WTC11 (cell line): ENCODE measurements around the gene C20orf204.

Source experiments
- CREM ChIP-seq: sonication (generic); formaldehyde crosslinking; IDR thresholded peaks from 2 replicates; pipeline ENCODE4 v1.8.1; 2022; ENCODE audit warnings: mild to moderate bottlenecking, missing genetic modification reagents, moderate library complexity
- CTCF ChIP-seq: fragments of 200-600 bp; IDR thresholded peaks from 2 replicates; pipeline ENCODE4 v1.8.0; 2022; ENCODE audit warnings: antibody characterized with exemption
- FOXJ3 ChIP-seq: sonication (generic); formaldehyde crosslinking; IDR thresholded peaks from 2 replicates; pipeline ENCODE4 v1.9.0; 2021; ENCODE audit warnings: missing genetic modification reagents, mild to moderate bottlenecking, borderline replicate concordance
- NR1H2 ChIP-seq: sonication (generic); formaldehyde crosslinking; IDR thresholded peaks from 2 replicates; pipeline ENCODE4 v1.9.0; 2021; ENCODE audit warnings: mild to moderate bottlenecking, moderate library complexity, missing genetic modification reagents
- ZNF121 ChIP-seq: sonication (generic); formaldehyde crosslinking; IDR thresholded peaks from 2 replicates; pipeline ENCODE4 v1.8.0; 2023; ENCODE audit warnings: missing genetic modification reagents
- ZNF512 ChIP-seq: sonication (generic); formaldehyde crosslinking; IDR thresholded peaks from 2 replicates; pipeline ENCODE4 v1.8.1; 2022; ENCODE audit warnings: missing genetic modification reagents, borderline replicate concordance
- TF ChIP-seq, protein P1 (sequence below): sonication (generic); formaldehyde crosslinking; IDR thresholded peaks from 2 replicates; pipeline ENCODE4 v1.8.1; 2023; ENCODE audit warnings: mild to moderate bottlenecking, missing genetic modification reagents
- TF ChIP-seq, protein P2 (sequence below): sonication (generic); formaldehyde crosslinking; conservative IDR thresholded peaks from 2 replicates; pipeline ENCODE4 v1.8.1; 2023; ENCODE audit warnings: mild to moderate bottlenecking, low read depth, missing genetic modification reagents, moderate library complexity
- TF ChIP-seq, protein P3 (sequence below): sonication (generic); formaldehyde crosslinking; IDR thresholded peaks from 2 replicates; pipeline ENCODE4 v1.8.0; 2022; ENCODE audit warnings: mild to moderate bottlenecking, missing genetic modification reagents

DNA sequence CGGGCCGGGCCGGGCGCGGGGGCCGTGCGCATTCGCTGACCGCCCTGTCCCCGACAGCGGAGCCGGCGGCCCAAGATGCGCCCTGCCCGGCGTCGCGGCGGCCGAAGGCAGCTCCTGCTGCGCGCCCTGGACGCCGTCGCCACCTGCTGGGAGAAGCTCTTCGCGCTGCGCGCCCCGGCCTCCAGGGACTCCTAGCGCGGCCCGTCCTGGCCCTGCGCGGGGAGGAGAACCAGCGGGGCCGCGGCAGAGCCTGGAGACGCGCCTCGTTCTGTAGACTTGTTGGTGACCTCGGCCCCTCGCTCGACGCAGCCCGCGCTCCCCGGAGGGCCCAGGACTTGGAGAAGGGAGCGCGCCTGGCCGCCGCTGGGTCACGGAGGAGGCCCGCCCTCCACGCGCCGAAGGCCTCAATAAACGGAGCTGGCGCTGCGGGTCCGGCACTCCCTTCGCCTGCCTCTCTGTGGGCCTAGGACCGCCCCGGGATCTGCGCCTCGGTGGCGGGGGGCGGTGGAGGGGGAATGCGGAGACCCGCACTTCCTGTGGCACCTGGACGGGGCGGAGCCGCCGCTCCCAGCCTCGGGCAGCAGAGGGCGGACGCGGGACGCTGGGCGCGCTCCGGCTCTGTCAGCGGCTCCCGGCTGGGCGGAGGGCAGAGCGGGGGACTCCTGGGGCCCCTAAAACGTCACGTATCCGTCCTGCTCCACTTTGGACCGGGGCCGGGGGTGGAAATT, 2.7 kb downstream of the C20orf204 start:
- TF ChIP-seq CTCF (peak; percentile 58), ZNF512 (CRISPR knock-in tag) (no peak), ZNF121 (CRISPR knock-in tag) (no peak), CREM (no peak), FOXJ3 (CRISPR knock-in tag) (no peak), NR1H2 (no peak)
- TF ChIP-seq, protein P1, sequence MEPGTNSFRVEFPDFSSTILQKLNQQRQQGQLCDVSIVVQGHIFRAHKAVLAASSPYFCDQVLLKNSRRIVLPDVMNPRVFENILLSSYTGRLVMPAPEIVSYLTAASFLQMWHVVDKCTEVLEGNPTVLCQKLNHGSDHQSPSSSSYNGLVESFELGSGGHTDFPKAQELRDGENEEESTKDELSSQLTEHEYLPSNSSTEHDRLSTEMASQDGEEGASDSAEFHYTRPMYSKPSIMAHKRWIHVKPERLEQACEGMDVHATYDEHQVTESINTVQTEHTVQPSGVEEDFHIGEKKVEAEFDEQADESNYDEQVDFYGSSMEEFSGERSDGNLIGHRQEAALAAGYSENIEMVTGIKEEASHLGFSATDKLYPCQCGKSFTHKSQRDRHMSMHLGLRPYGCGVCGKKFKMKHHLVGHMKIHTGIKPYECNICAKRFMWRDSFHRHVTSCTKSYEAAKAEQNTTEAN (CRISPR knock-in tag): peak; percentile 71; the same call in 1 of the 2 replicates
- TF ChIP-seq, protein P2, sequence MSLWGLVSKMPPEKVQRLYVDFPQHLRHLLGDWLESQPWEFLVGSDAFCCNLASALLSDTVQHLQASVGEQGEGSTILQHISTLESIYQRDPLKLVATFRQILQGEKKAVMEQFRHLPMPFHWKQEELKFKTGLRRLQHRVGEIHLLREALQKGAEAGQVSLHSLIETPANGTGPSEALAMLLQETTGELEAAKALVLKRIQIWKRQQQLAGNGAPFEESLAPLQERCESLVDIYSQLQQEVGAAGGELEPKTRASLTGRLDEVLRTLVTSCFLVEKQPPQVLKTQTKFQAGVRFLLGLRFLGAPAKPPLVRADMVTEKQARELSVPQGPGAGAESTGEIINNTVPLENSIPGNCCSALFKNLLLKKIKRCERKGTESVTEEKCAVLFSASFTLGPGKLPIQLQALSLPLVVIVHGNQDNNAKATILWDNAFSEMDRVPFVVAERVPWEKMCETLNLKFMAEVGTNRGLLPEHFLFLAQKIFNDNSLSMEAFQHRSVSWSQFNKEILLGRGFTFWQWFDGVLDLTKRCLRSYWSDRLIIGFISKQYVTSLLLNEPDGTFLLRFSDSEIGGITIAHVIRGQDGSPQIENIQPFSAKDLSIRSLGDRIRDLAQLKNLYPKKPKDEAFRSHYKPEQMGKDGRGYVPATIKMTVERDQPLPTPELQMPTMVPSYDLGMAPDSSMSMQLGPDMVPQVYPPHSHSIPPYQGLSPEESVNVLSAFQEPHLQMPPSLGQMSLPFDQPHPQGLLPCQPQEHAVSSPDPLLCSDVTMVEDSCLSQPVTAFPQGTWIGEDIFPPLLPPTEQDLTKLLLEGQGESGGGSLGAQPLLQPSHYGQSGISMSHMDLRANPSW: no peak
- TF ChIP-seq, protein P3, sequence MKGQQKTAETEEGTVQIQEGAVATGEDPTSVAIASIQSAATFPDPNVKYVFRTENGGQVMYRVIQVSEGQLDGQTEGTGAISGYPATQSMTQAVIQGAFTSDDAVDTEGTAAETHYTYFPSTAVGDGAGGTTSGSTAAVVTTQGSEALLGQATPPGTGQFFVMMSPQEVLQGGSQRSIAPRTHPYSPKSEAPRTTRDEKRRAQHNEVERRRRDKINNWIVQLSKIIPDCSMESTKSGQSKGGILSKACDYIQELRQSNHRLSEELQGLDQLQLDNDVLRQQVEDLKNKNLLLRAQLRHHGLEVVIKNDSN: no peak
